HT-29 (cell line): ENCODE results near the gene ACSS2. TPM values are rescaled to one million over a fixed set of nuclear protein-coding genes. Genes with fewer than 3 reads are reported as not detected.
A peak's percentile ranks its signal among the peaks of the same experiment; 100 is the strongest.

Source experiments
- DNase-seq: peaks from one replicate; pipeline ENCODE4 v3.0.0-alpha.2; 2015; ENCODE audit warnings: low spot score
- total RNA-seq: library from RNA; depleted of rRNA; stranded (reverse); fragments of >200 nt; shearing (Covaris generic); gene quantifications from 2 replicates; pipeline ENCODE4 v1.2.3, GENCODE V29; 2014

ACSS2 gene
- total RNA-seq, 1 experiment from 2014 or later = 27.9 TPM

DNA sequence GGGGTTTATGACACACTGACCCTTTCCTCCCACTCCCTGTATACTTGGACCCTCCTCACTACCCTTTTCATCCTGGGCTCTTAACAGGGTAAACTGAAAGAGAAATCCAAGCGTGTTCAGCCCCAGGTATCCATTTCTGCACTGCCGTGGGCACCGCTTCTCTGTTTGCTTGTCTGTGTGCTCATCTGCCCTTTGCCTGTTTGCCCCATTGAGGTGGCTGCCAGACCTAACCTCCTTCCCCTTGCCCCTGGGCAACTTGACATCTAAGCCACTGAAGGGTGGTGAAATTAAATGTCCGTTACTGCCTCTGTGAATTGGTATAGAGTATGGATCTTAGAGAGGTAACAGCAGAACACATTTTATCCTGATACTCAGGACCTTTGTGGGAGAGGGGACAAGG lies 38.7 kb downstream of the ACSS2 start:
- DNase-seq = no peak

DNA sequence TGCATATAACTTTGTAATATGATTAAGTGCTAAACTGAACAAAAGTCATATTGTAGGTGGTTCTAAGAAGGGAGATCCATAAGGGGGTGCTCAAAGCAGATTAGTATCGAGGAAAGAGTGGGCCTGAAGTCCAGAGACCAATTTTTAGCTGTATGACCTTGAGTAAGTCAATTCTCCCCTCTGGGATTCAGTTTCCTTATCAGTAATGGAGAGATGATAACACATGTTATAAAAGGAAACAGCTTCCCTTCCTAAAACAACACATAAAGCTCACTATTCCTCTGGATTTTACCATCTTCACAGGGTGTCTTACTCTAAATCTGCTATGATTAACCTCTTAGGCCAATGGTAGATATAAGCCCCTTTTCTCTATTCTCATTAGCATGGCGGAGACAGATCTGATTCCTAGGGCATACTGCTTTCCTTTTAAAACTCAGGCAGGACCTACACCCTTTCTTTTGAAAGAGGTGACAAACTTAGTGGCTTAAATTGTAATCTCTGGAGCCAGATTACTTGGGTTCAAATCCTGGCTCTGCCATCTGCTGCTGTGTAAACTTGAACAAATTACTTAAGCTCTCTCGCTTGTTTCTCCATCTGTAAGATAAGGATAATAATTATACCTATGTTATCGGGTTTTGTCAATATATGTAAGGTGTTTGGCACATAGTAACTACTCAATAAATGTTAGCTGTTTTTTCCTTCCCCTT lies 39.5 kb downstream of the ACSS2 start:
- DNase-seq = no peak

DNA sequence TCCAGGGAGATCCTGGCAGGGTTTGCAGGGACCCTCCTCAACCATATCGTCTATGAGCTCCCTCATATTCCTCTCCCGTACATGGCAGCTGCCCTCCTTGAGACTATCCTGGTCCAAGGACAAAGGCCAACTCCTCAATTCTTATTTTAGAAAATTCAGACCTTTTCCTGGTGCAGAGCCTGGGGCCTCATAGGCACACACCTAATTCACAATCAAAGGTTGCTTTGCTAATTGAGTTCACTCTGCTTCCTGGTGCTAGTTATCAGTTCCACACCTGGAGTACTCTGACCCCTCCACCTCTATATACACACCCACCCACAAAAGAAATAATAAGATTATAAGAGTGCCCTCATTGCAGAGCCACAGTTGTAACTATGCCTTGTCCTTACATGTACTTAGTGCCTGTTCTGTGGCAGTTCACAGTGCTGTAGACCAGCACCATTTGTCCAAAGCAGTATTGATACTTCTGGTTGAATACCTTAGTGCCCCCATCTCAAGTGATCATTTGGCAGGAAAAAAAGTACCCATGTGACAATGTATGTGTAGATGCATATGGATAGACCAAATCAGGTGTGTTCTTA lies 40.5 kb downstream of the ACSS2 start:
- no peak for DNase-seq

DNA sequence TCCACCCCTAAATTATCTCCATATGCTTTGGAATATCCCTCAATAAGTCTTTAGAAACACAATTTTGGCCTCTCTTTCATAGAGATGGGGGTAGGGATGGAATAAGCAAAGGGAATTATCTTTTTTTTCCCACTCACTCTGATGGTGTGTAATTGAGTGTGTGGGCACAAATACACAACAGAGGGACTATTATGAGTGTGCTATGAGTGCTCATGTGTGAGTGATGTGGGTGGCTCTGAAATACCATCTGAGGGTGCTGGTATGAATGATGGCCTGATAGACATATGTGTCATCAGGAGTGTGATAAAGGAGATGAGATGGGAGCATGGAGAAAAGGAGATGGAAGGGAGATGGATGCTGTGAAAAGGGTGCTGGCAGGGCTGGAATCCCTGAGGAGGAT lies 43.6 kb downstream of the ACSS2 start:
- DNase-seq = no peak

- no peak for DNase-seq
Measured at GRCh38 chr20:34921436-34921835, 45.0 kb downstream of the ACSS2 start.

DNA sequence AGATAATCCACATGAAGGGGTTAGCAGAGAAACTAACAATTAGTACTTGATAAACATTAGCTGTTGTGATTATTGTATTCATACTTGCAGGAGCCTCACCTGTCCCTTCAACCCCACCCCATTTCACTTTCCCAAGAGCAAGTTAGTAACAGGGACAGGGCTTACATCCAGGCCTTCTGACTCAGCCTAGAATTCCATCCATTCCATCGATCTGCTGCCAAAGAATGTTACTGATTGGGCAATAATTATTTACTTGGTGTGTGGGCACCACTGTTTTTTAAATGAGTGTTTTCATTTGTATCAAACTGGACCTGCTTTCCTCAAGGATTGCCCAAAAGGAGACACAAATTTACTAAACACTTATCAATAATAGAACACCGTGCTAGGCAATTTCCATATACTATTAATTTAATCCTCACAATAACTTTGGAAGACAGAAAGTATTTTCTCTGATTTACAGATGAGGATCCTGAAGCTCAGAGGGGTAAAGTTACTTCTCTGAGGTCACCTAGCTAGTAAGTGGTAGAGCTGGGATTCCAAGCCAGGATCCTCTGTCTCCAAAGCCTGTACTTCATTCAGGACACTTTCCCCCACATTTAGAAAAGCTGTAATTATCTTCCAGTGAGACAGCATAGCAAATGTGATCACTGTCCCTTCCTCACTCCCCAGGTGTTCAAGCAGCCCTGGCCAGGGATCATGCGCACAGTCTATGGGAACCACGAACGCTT lies 46.4 kb downstream of the ACSS2 start:
- peak; percentile 51 for DNase-seq

GRCh38 chr20:34923414-34923813 lies 47.0 kb downstream of the ACSS2 start:
- no peak for DNase-seq

DNA sequence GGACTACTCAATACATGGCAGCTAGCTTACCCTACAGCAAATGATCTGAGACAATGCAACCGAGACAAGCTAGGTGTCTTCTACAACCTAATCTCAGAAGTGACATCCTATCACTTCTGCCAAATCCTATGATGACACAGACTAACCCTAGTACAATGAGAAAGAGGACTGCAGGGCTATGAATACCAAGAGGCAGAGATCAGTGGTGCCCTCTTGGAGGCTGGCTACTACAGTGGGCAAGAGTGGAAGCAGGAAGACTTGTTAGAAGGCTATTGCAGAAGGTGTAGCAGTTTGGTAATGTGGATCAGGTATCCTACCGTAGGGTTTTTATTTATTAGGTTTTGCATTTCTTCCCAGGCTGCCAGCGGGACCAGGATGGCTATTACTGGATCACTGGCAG lies 48.9 kb downstream of the ACSS2 start:
- DNase-seq = no peak

DNA sequence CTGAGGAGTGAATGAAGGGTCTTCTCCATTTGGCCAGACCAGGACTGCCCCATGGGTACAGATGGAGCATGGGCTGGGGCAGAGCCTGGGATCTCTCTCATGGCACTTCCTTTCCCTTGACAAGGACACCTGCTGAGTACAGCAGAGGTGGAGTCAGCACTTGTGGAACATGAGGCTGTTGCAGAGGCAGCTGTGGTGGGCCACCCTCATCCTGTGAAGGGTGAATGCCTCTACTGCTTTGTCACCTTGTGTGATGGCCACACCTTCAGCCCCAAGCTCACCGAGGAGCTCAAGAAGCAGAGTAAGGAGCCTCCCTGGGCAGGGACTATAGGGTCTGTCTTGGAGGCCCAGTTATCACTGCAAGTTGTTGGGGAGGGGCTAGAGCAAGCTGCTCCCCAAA lies 49.6 kb downstream of the ACSS2 start:
- DNase-seq = no peak

DNA sequence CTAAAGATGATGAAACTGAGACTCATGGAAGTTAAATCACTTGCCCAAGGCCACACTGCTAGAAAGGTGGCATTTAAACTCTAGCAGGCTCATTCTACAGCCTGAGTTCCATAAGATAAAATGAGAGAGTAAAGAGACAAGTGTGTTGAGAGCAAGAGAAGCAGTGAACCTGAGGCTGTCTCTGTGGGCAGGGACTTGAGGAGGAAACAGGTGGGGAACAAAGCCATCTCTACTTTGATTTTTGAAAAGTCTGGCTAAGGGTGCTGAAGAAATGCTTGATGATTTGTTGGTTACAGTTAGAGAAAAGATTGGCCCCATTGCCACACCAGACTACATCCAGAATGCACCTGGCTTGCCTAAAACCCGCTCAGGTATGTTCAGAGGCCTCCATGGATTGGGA lies 50.2 kb downstream of the ACSS2 start:
- DNase-seq = no peak

DNA sequence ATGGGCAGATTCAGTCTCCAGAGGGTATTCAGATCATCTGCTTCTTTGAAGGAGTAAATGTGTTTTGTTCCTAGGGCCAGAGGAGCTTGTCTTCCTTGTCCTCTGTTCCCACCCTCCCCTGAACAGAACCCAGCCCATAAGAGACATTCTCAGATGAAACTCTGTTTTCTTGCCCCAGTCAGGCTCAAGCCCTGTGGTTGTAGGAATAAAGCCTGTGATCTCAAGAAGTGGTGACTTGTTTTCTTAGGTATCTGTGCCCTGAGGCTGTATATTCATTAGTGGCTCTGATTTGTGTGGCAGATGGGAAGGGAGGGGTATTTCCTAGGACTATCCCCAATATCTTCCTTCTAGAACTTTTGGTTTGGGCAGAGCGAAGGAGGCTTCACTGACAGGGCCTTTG lies 51.3 kb downstream of the ACSS2 start:
- DNase-seq = no peak

- no peak for DNase-seq
Measured at GRCh38 chr20:34928411-34928810, 52.0 kb downstream of the ACSS2 start.

GRCh38 chr20:34931771-34932170 lies 55.4 kb downstream of the ACSS2 start:
- no peak for DNase-seq

DNA sequence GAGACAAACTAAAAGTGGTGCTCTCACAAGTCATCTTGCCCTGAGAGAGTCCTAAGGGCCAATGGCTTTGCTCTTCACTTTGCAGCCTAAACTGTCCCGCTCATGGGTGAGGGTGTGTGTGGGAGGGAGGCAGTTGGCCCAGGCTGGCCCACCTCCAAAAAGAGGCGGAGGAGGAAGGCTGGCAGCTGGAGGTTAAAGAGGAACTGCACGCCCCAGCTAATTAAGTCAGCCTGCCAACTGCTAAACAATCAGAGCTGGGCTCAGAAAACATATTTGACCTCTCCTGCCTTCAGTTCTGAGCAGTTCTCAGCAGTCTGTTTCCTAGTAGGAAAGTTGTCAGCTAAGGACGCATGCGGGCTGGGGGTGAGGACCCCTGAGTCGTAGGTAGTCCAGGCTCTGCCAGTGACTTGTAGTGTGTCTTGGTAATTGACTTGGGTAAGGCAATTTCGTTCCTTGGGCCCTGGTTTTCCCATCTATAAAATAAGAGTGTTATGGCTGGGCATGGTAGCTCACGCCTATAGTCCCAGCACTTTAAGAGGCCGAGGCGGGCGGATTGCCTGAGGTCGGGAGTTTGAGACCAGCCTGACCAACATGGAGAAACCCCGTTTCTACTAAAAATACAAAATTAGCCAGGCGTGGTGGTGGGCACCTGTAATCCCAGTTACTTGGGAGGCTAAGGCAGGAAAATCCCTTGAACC lies 62.2 kb downstream of the ACSS2 start:
- peak; percentile 33 for DNase-seq

- no peak for DNase-seq
Measured at GRCh38 chr20:34940081-34940481, 63.7 kb downstream of the ACSS2 start.

- DNase-seq = no peak
Measured at GRCh38 chr20:34941226-34941625, 64.8 kb downstream of the ACSS2 start.

DNA sequence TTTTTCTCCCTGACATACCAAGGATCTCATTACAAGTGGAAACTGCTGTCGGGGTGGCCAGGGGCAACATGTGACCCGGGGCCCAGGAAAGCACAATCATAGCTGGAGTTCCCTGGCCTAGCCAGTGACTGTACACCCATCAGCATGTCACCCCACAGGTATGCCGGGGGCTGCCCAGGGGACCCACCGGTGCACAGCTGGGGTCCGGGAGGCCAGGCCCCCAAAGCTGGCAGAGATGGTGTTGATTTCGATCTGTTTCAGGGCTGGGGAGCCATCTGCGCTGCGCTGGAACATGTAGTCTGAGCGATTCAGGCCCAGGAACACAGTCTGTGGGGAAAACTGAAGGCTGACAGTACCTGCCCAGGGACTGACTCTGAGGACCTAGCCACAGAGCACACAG lies 65.9 kb downstream of the ACSS2 start:
- DNase-seq = no peak

GRCh38 chr20:34943808-34944567 lies 67.6 kb downstream of the ACSS2 start:
- no peak for DNase-seq

DNA sequence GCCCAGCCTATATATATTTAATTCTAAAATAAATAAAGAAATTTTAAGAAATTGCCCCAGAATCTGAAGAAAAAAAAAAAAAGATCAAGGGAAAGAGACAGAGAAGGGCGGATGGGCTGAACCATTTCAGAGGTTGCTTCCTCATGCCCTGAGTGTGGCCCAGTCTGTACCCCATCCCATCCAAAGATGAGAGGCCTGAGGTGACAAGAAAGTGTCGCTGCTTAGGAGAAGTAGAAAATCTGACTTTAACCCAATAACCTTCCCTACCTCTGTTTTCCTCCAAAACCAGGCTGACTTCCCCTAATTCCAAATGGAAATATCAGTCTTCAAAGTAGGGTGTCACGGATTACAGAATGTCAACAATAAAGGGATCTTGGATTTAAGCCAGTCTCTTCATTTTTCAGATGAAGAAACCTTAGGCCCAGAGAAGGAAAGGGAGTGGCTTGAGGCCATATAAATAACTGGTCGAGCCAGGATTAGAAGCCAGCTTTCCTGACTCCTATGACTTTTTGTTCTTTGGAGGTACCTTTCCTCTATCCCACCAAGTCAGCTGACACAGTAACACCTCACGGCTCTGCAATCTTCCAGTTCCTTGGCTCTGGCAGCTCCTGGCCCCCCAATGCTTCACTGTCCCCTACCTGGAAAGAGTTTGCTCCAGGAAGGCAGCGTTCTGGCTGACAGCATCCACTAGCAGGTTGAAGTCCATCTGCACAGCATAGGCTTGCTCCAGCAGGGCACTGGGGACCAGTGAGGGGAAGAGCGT lies 69.1 kb downstream of the ACSS2 start:
- DNase-seq = peak; percentile 45

DNA sequence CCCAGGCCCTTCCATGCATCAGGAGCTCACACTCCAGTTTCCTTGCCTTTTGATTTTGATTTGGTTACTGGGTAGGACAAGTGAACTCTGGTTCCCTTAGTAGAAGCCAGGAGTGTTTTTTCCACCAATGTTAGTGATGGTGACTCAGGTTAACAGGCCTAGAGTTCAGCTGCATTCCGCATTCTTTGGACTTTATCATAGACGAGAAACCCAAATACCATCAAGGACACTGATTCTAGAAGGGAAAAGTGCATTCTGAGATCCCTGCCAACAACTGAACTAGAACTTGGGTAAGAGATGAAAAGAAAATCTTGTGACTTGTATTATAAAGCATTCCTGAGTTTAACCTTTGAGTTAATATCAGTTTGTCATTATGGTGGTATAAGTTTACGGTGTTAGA lies 70.2 kb downstream of the ACSS2 start:
- DNase-seq = no peak

DNA sequence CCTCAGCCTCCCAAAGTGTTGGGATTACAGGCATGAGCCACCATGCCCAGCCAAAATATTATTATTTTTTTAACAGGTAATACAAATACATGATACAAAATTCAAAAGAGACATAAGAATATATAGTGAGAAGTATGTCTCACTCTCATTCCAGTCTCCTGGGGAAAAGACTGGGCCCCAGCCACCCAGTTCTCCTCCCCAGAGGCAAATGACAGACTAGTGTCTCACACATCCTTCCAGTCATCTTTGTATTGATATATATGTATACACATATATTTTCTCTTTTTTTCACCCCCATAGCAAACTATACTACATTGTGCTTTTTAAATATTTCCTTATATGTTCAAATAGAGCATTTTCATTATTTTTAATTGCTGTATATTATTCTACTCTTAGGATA lies 70.9 kb downstream of the ACSS2 start:
- DNase-seq = no peak
